T1000 (cell line): ENCODE measurements around the gene DPCD.
"Not testable (repeated sequence)": the region's sequence is repeated elsewhere in the genome, so short reads cannot be mapped to it uniquely, and the experiment has no call there.

Source experiments
- DNase-seq: peaks from one replicate; lab custom pipeline; 2025; ENCODE audit warnings: mixed read lengths; lab: John Stamatoyannopoulos, UW

The DPCD gene

GRCh38 chr10:101618871-101619270 is 30.8 kb downstream of the DPCD start:
- no peak for DNase-seq

- no peak for DNase-seq
Measured at GRCh38 chr10:101619983-101620382, 31.9 kb downstream of the DPCD start.

DNA sequence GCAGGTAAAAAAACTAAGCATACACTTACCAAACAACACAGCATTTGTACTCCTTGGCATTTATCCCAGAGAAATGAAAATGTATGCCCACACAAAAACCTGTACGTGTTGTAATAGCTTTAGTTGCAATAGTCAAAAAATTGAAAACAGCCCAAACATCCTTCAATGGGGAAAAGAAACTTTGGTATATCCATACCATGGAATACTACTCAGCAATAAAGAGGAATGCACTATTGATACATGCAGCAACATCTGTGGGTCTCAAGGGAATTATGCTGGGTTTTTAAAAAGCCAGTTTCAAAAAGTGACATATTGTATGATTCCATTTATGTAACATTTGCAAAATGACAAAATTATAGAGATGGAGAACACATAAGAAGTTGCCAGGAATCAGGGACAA is 35.4 kb downstream of the DPCD start:
- DNase-seq: no peak

DNA sequence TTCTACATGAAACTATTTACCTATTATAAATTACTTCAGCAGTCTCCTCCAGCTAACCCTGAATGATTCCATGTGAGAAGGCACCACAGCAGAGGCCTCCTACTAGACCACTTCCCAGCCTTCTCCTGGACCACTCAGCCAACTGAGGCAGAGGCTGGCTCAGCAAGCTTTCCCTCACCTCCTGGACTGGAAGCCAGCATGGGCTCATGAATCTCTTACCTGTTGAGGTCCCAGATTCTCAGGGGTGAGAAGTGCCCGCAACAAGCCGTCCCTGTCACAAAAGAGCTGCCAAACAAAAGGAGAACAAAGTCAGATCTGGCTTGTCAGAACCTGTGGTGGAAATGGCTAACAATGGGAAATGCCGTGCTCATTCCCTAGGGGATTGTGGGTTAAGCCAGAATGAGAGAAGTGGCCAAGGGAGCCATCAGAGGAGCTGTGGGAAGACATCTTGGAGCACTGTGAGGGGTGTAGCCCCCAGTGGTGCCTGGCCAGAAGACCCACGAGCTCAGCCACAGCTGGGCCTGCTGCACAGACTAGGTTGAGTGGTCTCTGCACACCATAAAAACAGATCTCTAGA is 36.5 kb downstream of the DPCD start:
- DNase-seq: no peak

DNA sequence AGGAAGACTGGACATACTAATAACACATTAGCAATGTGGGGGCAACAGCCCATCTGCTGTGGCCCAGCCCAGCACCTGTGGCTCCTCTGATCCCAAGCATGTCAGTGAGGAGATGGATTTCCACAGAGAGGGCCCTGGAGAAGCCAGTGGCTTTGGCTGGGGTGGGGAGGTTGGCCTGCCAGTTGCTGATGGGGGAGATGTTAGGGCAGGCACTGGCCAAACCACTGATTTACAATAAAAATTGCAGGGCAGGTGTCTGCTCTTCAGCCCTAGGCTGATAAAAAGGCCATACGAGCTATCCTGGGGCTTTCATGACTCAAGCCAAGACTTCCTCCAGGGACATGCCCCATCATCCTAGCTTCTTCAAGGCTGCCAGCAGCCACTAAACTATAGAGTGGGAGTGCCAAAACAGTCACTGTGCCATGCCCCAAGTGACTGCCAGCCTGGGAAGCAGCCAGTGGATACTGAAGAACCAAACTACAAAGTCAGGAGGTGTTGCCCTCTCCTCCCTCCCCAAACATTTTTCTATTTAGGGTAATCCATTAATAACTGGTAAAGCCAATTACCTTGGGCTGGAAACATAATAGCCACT is 37.8 kb downstream of the DPCD start:
- DNase-seq: no peak

GRCh38 chr10:101629837-101630632 is 41.9 kb downstream of the DPCD start:
- no peak for DNase-seq

GRCh38 chr10:101630633-101630920 is 42.5 kb downstream of the DPCD start:
- DNase-seq: no peak

DNA sequence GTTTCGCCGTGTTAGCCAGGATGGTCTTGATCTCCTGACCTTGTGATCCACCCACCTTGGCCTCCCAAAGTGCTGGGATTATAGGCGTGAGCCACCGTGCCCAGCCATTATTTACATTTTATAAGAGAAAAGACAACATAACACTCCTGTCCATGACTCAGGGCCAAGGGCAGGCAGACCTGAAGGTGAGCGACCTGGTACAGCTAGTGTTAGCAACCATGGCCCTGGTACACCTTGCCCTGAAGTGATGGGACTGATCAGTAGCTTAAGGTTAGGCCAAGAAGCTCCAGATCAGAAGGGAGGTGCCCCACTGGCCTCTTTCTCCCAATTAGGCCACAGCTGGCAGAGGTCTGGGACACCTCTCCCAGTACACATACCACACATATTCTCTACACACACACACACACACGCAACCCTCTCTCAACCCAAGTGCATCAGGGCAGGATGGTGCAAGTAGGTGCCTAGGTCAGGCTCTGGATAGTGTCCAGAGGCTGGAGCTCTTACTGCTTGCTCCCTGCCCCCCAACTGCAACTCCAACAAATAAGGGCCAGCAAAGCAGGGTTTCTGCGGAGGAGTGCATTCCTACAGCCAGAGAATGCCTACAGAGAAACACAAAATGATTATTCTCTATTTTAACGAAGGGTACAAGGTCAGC is 43.8 kb downstream of the DPCD start:
- DNase-seq: no peak

DNA sequence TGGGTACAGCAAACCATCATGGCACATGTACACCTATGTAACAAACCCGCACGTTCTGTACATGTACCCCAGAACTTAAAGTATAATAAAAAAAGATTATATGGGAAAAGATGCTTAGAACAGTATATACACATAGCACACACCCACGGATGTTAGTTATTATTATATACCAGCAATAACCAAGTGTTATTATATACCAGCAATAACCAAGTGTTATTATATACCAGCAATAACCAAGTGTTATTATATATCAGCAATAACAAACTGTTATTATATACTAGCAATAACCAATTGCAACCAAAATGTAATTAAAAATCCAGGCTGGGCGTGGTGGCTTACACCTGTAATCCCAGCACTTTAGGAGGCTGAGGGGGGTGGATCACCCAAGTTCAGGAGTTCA is 45.4 kb downstream of the DPCD start:
- not testable (repeated sequence) for DNase-seq

DNA sequence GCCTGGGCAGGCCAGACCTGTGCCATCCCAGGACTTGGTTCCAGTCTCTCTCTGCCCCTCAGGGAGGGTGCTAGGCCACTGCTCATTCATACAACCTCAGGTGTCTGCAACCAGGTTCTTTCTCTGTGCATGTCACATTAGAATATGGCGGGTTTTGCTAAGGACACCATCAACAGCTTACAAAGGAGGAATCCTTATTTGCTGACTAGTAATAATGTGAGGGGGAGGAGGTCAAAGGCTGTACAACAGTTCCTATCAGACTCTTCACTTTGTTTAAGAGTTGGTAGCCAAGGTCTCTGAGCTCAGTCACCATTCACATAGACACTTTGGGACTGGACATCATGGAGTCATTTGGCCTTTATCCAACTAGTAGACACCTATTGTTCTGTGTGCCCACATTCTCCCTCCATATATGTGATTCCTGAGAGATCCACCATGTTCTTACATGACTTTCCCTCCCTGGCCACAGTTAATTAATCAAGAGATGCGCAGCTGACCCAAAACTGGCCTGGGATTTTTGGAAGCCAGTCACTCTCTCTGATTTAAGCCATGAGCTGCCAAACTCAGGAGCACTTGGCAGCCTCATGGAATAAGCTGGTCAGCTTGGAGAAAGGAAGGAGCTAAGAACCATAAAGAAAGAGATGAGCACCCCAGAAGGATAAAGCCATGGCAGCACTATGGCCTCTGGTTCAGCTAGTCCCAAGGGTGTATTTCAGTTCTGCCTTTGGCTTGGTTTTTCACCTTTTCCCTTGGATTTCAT is 51.2 kb downstream of the DPCD start:
- DNase-seq: no peak

DNA sequence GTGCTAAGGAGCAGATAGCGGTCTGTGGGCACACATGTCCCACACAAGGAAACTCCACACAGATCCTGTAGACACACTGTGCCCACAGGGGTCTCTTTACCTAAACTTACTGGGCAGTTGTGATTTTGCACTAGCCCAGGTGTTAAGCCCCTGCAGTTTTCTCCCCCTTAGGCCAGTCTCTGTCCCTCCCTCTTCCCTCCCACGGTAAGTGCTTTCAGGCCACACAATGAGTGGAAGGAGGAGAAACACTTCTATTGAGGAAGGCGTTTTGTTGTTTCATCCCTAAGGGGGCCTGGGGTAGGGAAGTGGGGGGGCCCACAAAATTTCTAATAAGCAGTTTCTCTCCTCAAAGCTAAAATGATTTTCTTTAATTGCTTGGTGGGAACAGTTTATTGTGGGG is 55.4 kb downstream of the DPCD start:
- no peak for DNase-seq

- no peak for DNase-seq
Measured at GRCh38 chr10:101644002-101644401, 55.9 kb downstream of the DPCD start.

DNA sequence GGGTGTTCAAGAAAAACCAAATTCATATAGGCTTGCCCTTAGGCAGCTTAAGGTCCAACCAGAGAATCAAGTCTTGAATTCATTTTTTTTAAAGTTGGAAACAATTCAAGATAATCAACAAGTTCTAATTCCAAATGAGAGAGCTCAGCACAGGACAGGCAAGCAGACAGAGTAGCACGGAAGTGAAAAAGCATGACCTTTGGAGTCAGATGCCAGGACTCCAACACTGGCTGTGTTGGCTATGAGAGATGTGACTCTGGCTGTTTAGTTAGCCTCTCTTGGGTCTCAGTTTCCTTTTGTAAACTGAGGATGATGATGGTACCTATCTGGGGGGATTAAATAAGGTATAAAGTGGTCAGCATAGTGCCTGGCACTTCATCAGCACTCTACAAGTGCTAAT is 57.5 kb downstream of the DPCD start:
- no peak for DNase-seq

DNA sequence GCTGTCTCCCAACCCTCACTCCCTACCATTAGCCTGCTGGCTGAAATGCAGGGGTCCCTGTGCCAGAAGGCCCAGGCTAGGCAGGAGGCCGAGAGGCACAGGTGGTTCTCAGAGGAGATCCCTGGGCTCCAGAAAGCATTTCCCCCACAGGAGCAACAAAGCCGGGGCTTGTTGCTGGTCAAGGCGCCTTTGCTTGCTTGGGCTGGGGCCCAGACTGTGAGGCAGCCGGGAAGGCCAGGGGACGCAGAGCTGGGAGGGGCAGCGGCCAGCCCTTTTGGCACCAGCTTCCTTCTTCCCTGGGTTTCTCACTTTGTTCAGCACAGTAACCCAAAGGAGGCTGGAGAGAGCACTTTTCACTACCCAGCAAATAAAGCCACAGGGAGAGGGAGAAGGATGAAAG is 58.2 kb downstream of the DPCD start:
- DNase-seq: no peak

DNA sequence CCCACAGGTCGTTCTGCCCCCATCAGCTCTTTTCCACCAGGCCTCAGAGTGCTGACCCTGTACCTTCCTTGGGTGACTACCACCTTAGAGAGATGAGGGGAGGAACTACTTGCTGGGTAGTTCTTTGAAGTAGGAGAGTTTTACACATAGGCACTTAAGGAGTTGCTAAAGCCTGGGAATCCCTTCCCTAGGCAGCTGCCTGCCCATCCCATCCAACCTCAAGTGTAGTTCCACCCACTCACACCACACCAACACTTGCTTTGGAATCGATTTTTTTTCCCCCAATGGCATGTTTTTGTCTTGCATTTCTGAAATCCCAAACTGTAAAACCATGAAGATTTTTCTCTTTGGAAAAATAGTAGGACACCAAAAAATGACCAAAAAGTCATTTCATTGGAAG is 59.1 kb downstream of the DPCD start:
- DNase-seq: no peak

DNA sequence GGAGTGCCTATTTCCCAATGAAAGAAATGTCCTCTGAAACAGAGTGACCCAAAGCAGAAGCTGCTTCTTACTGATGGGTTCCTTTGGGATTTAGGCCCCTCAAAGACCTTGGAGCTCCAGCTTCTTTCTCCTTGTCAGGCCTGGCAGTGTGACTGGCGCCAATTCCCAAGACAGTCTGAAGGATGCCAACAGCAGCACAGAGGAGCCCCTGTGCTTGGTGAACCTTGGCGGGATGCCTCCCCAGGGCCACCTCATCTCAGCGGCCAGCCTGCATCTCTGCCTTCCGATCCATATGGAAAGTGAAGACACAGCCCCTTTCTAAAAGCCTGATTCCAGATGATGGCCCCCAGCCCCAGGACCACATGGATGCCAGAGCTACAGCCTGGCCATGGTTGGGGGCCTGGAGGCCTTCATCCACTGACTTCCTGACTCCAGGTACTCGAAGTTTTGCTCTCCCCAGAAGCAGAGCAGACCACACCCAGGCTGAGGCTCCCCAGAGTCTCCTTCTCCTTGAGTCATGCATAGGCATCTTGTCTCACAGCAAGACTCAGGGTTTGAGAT is 61.5 kb downstream of the DPCD start:
- DNase-seq: no peak

GRCh38 chr10:101650863-101651262 is 62.7 kb downstream of the DPCD start:
- DNase-seq: no peak

DNA sequence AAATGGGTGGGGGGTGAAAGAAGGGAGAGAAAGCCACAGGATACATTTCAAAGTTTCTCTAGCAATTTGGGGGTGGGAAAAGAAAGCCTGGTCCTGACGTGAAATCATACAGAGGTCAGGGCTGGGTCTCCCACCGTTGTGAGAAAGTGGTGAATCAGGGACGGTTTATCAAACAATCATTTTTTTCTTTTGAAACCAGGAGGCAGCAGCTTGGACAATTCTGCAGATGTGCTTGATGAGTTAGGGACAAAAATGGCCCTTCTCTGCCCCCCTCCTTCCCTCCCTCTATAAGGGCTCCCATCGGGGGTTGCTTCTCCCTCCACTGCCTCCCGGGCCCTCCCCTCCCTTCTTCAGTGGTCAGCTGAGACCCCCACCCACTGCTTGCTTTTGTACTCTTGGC is 63.2 kb downstream of the DPCD start:
- no peak for DNase-seq

- no peak for DNase-seq
Measured at GRCh38 chr10:101653536-101653935, 65.4 kb downstream of the DPCD start.

DNA sequence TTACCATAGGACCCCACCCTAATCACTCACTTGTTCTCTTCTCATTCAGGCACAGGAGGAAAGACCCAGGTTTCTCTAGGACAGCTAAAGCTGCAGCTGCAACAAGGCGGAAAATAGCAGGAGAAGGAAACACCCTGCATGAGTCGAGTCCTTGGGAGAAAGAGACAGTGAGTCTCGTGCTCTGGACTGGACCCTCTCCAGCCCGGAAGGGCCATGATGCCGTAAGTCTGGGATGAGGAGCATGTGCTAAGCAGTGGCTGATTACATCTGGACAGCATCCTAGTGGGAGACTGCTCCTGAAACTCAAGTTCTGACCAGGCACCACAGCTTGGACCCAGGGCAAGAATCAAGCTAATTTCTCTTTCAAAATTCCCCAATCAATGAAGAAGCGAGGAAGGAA is 67.4 kb downstream of the DPCD start:
- DNase-seq: no peak

GRCh38 chr10:101656890-101657289 is 68.8 kb downstream of the DPCD start:
- DNase-seq: no peak

DNA sequence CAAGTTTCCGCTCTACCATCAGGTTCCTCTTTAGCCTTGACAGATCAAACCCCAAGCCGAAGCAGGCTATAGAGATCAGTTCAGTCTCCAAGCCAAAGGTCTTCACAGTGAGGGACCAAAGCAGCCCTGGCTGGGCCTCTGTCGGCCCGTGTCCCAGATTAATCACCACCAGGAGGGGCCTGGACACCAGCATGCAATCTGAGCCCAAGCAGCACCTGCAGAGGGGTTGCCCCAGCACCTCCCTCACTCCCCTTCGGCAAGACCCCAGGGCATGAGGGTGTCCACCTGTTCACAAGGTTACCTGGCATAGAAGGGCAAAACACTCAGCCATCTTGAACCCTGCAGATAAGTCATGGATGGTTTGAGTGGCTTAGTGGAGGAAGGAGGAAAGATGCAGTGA is 70.9 kb downstream of the DPCD start:
- DNase-seq: no peak
